ENCODE results near the gene WDR73.

- no peak for TF ChIP-seq CTCF (IDR thresholded peaks at IDR 0.05 in 2 of 3, conservative IDR thresholded peaks at IDR 0.05 in 1 of 3; ENCODE audit: insufficient read depth in 2 of 3, low read depth in 1 of 3, low read length in 3 of 3)
- TF ChIP-seq PURB (CRISPR knock-in tag; IDR thresholded peaks at IDR 0.05; ENCODE audit: low read depth) = no peak
- TF ChIP-seq ERF (CRISPR knock-in tag; IDR thresholded peaks at IDR 0.05) = no peak
- TF ChIP-seq FOXK1 (CRISPR knock-in tag; IDR thresholded peaks at IDR 0.05; ENCODE audit: borderline replicate concordance) = no peak
- no peak for TF ChIP-seq ZNF76 (CRISPR knock-in tag; IDR thresholded peaks at IDR 0.05; ENCODE audit: borderline replicate concordance)
- TF ChIP-seq ATF2 (CRISPR knock-in tag; IDR thresholded peaks at IDR 0.05) = no peak
- no peak for TF ChIP-seq JUN (IDR thresholded peaks at IDR 0.05; ENCODE audit: borderline replicate concordance, low read depth, low read length)
- TF ChIP-seq JUN (CRISPR knock-in tag; IDR thresholded peaks at IDR 0.05; ENCODE audit: borderline replicate concordance) = no peak
- TF ChIP-seq POLR2A (conservative IDR thresholded peaks at IDR 0.05) = no peak
- no peak for TF ChIP-seq EZH2 (IDR thresholded peaks at IDR 0.05; ENCODE audit: borderline replicate concordance, low read depth, low read length)
- TF ChIP-seq REST (IDR thresholded peaks at IDR 0.05; ENCODE audit: borderline replicate concordance) = no peak
- TF ChIP-seq REST (CRISPR knock-in tag; IDR thresholded peaks at IDR 0.05; ENCODE audit: low read depth) = no peak
- no peak for TF ChIP-seq GTF2A2 (tag; IDR thresholded peaks at IDR 0.05)
These were observed 52.6 kb downstream of the WDR73 start for GRCh38 chr15:84601555-84601838.
